ENCODE data around the gene P2RX1.

P2RX1 gene

DNA sequence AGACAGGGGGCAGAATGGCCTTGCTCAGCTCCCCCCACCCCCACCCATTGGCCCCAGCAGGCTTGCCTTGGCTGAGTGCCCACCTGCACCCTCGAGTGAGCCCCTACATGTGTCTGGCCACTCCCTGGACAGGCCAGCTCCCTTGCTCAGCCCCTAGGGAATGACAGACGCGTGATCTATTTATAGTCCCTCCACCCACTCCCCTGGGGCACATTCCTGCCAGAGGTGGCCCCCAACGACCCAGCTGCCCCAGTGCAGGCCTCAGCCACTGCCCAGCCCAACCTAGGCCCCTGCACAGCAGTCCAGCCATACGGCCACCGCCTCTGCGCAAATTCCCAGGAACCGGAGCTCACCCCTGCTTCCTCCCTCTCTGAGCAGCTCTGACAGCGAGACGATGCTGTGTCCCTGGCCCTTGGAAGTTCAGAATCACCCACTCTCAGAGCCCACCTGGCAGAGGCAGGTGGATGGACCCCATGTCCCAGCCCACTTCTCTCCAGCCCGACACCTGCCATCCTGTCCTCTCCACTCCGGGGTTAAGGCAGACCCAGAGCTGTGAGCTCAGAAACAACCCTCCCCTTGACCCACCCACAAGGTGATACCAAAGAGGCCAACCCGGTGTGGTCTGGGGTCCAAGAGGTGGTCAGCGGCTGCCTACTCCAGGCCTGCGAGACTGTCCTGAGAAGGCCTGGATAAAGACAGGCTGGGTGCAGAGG lies 11.5 kb upstream of the P2RX1 start:
- H3K4me3 ChIP-seq = no peak overlapping the region
- H3K27ac ChIP-seq = no peak overlapping the region

DNA sequence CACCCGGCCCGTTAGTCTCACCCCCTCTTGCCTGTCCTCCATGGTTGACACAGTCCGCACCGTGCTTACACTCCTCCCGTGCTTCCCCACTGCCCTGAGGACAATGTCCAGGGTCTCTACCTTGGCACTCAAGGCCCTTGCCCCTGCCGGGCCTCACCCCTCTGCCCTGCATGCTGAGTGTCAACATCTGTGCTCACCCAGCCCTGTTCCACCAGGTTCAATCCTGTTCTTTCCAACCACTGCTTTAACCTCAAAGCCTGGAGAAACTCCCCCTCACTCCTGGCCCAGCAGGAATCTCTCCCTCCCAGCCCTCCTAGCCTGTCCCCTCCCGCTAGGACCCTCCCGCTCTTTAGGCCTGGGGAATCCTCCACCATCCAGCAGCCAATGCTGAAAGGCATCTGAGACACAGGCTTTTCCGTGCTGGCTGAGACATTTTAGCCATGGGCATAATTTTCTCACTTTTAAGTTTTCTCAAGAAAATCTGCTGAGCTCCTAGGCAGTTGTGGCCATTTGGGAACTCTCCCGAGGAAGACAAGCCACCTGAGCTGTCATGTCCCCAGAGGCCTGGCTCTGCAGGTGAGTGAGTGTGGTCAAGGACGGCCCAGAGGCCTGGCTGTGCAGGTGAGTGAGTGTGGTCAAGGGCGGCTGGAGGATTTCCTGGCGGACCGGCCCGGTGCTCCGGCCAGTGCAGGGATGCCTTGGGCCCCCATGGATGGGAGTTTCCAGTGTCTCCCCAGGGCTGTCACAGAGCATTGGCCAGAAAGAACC lies 10.8 kb upstream of the P2RX1 start:
- Histone ChIP-seq H3K4me3 (no peak overlapping the region), H3K27ac (no peak overlapping the region)

DNA sequence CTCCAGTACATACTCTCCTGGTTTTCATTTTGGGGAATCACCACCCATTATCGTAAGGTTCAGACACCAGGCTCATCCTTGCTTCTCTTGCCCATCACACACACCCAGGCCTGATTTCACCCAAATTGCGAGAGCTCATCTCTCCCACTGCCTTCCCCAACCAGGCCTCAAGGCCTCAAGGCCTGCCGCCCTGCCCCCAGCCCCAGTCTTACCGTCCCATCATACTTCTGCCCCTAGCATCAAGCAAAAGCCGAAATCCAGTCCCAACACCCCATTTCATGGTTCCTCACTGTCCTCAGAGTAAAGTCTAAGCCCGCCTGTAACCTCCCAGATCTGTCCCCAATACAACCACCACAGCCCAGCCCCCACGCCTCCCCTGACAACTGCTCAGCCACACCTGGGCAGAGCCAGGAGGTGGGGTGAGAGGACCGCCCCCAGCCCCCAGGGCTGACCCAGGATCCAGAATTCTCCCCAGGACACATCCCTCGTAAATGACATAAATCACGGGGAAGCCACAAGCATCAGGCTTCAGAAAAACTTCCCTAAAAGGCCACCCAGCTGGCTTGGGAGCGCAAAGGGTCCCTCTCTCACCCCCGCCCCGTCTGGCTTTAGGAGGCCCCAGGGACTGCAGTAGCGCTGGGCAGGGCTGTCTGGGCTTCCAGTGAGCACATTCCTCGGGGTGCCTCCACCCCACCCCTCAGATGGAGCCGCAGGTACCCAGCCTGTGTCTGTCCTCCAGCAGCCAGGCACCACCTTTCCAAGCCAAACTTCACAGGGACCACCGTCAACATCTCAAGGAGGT lies 9.6 kb upstream of the P2RX1 start:
- Histone ChIP-seq H3K4me3 (no peak overlapping the region), H3K27ac (no peak overlapping the region)

DNA sequence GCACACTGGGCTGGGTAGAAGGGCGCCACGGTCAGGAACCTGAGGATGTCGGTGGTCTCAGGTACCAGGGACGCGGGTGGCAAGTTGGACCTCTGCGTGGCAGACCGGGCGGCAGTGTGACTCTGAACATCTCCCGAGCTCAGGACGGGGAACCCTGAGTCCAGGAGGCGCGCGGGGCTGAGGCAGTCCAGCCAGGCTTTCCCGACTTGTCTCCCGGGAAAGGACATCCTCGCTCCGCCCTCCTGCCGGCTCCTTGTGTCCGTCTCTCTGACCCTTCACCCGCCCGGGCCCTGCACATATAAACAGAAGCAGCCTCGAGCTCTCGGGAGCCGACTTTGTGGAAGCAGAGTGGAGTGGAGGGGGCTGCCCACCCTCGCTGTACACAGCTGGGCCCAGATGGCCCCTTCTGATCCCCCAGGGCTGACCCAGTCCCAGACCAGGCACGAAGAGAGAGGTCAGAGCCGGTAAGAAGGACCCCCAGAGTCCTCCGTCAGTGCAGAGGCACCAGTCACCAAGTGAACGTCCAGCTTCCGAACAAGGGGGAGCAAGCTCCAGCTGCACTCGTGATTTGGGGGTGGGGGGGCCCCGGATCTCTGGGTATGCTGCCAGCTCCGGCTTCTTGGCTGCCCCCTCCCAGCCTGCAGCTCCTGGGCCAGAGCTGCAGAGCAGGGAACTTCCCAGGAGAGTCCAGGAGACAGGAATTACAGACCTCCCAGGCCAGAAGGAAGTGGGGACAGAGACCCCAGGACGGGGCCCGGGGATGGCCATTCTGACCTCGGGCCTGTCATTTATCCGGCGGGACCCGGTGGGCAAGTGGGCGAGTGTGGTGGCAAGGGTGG lies 8.5 kb upstream of the P2RX1 start:
- no peak overlapping the region for H3K27ac ChIP-seq
- H3K4me3 ChIP-seq = no peak overlapping the region

DNA sequence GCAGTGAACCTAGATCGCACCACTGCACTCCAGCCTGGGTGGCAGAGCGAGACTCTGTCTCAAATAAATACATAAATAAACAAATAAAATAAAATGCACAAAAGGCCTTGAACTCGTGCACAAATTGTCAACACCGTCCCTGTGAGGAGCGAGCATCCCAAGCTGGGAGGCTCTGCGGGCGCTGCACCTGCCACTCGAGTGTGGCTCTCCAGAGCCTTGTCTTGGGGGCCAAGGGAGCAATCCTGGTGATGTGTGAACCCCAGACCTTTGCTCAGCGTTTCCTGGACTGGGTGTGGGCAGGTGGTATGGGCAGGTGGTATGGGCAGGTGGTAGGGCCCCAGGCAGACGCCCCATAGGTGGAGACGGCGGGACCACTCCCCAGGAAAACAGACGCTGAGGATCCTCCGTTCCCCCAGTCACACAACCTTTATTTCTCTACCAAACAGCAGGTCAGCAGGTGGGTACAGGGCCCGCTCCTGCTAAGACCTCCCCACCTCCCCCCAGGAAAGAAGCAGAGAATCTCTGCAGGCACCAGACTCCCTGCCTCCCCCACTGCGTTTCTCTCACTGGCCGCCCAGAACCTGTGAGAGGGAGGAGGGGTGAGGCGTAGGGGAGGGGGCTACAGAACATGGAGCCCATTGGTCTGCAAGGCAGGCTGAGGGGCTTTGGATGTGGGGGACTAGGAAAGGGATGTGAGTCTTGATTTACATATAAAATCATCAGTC lies 7.4 kb upstream of the P2RX1 start:
- Histone ChIP-seq H3K4me3 (no peak overlapping the region), H3K27ac (no peak overlapping the region)

DNA sequence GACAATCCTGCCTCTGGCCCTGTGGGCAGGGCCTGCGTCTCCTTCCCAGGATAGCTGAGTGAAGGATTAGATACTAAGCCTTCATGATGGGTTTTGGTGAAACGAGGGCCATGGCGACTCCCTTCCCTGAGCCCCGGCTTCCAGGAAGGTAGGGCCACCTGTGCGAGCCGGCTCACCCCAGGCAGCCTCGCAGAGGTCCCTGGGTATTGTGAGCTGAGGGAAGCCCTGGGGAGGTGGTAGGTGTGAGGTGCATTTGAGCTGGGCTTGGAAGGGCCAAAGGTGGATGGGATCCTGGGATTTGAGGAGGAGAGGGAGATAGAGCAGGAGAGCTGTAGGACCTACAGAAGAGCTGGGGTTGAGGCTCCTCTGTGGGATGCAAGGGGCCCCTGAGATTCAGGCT lies 6.5 kb upstream of the P2RX1 start:
- no peak overlapping the region for H3K4me3 ChIP-seq
- H3K27ac ChIP-seq = no peak overlapping the region

DNA sequence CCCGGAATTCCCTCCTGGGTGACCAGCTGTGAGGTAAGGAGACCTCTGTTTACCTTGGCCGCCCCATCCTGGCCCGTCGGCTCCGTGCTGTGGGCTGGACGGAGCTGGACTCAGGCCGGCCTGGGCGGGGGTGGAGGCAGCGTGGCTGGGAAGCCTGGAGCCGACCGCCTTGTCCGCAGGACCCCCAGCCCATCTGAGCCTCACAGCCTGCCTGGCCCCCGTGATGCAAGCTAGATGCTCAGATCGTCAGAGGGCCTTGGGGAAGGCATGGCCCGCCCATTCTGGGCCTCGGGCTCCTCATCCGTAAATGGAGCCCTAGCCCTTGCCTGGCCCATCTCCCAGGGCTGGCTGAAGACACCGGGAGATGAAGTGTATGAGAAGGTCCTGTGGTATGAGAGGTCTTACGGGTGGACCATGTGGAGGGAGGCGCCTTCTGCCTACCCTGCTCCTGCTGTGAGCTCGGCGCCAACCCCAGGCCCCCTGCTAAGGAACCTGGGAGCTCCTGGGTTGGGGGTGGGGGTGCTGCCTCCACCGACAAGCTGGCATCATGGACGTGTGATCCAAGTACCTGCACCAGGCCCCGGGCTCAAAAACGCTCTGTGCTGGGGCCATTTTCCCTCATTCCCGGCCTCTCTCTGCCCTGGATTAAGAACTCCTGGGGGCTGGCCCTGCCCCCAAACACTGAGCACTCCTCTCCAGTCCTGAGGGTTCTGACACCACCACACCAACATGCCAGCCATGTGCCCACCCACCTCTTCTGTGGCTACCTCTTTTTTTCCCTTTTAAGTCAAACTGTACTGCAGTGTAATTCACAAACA lies 5.4 kb upstream of the P2RX1 start:
- Histone ChIP-seq H3K4me3 (no peak overlapping the region), H3K27ac (no peak overlapping the region)

DNA sequence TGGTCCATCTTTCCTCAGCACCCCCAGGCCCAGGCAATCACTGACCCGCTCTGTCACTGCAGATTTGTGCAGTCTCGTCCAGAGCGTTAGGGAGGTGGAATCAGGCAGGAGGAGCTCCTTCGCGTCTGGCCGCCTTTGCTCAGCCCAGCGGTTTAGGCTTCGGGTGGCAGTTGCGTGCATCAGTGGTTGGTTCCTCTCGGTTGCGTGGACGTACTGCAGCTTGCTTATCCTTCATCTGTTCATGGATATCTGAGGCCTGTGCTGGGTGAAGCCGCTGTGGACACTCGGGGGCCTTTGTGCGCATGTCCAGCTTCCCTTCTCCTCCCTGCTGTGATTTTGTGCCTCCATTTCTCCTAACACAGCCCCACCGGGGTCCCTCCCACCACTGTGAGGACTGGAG lies 4.7 kb upstream of the P2RX1 start:
- Histone ChIP-seq H3K27ac (no peak overlapping the region), H3K4me3 (no peak overlapping the region)

DNA sequence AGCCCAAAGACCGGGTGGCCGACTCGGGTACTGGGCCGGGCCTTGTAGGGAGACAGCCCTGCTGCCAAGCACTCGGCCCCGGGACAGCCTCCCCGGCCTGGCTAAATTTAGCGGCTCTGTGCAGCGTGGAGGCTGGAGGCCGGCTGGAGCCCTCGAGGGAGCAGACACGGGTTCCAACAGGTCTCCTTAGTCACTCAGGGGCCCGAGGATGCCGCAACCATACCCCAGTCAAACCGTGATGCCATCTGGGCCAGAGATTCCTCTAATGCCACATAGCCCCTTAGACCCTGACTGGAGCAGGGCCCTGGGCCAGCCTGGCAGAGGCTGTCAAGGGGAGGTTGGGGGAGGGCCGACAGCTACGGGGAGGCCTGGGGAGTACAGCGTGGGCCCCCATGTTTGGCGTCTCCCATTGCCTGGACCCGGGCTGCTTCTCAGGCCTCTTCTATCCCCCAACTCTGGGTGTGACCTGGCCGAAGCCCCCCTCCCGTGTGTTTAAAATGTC lies 2.9 kb upstream of the P2RX1 start:
- Histone ChIP-seq H3K4me3 (no peak overlapping the region), H3K27ac (peak overlapping the region in 4 of 21 experiments; percentile 3 to 40 (median 18))

DNA sequence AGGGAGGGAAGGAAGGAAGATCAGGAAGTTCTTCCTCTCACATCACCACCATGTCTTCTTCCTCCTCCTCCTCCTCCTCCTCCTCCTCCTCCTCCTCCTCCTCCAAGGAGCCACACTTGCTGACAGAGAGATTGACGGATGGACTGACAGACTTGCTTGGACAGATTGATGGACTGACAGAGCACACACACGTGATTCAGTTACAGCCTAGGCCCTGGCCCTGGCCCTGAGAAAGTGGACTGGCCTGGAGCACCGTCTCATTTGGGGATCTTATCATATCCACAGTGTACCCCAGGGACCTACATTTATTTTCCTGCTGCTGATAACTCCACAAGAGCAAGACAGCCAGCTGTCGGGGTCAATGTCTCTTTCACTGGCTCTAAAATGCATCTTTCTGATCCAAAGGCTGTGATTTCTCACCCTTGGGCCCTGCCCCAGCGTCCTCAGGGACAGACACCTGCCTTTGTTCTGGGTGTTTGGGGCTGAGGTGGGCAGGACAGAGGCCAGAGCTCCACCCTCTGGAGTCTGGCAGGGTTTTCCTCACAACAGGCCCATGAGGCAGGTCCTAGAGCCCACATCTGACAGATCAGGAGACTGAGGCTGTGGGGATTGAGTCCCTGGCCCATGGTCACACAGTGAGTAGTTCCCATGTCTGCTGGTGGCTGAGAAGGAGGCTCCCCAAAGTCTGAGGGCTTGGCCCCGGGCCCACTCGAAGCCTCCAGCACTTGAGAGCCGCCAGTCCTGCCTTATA lies 2.3 kb upstream of the P2RX1 start:
- H3K4me3 ChIP-seq = no peak overlapping the region
- peak overlapping the region in 4 of 21 experiments; percentile 3 to 40 (median 18) for H3K27ac ChIP-seq

DNA sequence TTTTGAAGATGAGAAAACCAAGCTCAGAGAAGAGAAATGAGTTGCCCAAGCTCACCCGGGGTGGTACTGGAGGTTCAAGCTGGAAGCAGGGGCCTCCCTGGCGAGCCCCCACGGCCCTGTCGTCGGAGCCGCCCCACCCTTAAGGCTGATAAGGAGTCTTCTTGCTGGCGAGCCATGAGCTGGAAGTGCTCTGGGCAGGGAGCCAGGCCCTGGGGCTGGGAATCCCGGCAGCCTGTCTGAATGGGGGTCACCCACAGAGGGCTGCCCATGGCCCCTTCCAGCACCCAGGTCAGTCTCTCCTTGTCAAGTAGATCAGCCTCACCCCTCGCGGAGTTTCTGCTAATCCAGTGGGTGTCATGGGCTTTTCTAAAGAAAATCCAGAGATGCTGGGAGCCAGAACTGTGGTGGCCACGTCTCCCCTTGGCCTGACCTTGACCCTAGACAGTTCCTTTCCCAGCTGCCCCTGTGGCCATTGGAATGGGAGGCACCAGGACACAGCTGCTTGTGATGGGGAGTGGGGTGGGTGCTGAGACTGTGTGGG lies 1.2 kb upstream of the P2RX1 start:
- Histone ChIP-seq H3K4me3 (no peak overlapping the region), H3K27ac (peak overlapping the region in 5 of 21 experiments; percentile 21 to 68 (median 62))

DNA sequence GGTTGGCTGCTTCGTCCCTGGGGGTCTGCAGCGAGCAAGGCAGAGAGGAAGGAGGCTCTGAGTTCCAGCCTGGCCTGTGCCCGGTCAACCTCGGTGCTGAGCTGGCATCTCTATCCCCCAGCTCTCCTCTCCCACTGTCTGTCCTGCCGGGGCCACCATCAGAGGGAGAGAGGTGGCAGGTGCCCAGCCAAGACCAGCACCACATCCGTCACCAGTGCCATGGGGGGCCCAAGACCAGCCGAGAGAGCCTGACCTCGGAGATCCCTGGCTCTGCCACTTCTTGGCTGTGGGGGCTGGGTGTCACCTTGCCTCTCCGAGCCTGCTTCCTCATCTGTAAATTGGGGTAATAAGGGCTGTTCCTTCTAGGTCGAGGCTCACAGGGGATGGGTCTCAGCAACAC lies 560 bp upstream of the P2RX1 start:
- Histone ChIP-seq H3K27ac (peak overlapping the region in 12 of 21 experiments; percentile 35 to 72 (median 62)), H3K4me3 (peak overlapping the region in 1 of 7 experiments; percentile 14)

DNA sequence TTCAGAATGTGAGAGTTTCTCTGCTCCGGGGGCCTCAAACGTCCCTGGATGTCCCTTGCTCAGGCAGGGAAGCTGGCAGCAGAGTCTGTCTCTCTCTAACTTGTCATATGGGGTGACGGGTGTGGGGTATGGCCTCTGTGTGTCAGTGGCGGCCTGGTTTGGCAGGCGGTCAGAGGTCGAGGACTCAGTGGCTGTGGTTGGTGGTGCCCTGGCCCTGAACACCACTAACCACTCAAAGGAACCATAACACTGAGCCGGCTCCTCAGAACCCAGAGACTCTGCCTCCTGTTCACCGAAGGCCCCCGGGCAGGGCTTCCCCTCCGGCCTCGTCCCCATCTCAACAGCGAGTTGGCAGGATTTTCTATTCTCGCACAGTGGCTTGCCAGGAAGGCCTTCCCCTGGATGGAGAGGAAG lies 677 bp downstream of the P2RX1 start:
- Histone ChIP-seq H3K4me3 (peak overlapping the region in 5 of 7 experiments; percentile 2 to 22 (median 8)), H3K27ac (peak overlapping the region in 11 of 21 experiments; percentile 17 to 72 (median 61))

DNA sequence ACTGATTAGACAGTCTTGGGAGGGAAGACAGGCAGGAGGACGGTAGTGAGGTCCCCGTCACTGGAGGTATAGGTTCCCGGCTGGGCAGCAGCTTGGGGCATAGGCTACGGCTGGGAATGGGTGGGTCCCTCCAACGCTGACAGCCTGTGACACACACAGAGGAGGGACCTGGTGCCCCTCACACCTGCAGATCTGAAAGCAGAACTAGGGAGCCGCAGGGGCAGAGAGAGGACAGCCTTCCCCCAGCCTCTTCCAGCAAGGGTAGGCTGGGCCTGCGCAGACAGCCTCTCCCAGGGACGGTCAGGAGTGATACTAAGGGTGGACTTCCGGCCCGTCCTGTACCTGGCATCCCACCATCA lies 2.0 kb downstream of the P2RX1 start:
- H3K4me3 ChIP-seq = peak overlapping the region in 2 of 7 experiments; percentile 16 to 22

DNA sequence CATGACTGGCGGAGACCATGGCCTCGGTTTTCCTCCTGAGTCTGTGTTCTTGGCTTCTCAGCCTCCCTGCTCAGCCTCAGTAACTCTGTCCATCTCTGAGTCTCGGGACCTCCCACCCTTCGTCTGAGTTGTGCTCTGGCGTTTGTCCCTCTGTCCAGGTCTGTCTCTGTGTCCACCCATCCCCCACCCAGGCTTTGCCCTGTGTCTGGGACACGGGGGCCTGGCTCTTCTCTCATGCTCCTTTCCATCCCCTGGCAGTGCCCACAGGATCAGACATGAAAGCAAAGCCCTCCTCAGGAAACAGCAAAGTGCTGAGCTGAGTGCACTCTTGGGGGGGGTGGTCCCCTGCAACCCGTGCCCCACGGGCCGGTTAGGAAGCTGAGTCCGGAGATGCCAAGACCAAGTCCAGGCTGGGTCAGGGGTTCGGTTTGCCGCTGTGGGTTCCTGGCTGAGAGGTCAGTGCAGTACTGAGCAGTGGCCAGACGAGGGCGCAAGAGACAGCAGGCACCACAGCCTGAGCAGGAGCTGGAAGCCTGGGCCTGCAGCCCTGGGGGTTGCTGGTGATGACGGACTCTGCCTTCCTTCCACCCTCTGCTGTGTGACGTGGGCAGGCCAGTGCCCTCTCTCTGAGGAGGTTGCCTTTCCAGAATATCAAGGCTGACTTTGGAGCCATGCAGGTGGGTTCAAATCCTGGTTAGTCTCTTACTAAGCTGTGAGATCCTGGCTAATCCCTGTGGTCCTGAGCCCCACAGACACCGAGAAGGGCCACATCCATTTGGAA lies 2.5 kb downstream of the P2RX1 start:
- H3K4me3 ChIP-seq = peak overlapping the region in 1 of 7 experiments; percentile 7

More for the DNA sequence above, 2.0 kb downstream of the P2RX1 start:
- H3K27ac ChIP-seq = peak overlapping the region in 6 of 21 experiments; percentile 30 to 68 (median 52)

DNA sequence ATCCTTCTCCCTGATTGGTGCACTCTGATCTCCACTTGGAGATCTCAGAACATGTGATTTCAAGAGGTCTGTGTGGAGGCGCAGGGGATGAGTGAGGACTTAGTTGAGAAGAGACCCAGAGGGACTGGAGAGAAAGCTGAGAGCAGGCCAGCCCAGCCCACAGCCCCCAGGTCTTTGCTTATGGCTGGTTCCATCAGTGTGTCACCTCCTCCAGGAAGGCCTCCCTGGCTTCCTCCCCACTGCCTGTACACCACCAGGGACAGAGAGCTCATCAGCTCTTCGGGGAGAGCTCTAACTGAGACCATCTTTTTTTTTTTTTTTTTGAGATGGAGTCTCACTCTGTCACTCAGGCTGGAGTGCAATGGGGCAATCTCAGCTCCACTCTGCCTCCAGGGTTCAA lies 3.4 kb downstream of the P2RX1 start:
- Histone ChIP-seq H3K4me3 (no peak overlapping the region), H3K27ac (peak overlapping the region in 1 of 21 experiments; percentile 68)

More for the DNA sequence above, 2.5 kb downstream of the P2RX1 start:
- H3K27ac ChIP-seq = peak overlapping the region in 4 of 21 experiments; percentile 0 to 68 (median 46)
